Vagina (tissue), 2 donors: Measurements from ENCODE around the gene PDPK1.

Source experiments
- POLR2AphosphoS5 ChIP-seq, 2 donors: sonication (generic); formaldehyde crosslinking; IDR thresholded peaks; one replicate each; pipeline ENCODE4 v1.9.0; 2017; ENCODE audit warnings: antibody characterized with exemption in 2 of 2, mild to moderate bottlenecking in 2 of 2, low read depth in 1 of 2; ENCODE audit not compliant: insufficient read depth in 1 of 2
- TF ChIP-seq, protein P1 (sequence below), 3 experiments: fragments of 450-650 bp in 2 of 3; fragments of 200-600 bp in 1 of 3; sonication (generic) in 1 of 3; IDR thresholded peaks; one replicate each; pipeline ENCODE4 v1.5.1; 2017 to 2019; ENCODE audit warnings: antibody characterized with exemption in 3 of 3, mild to moderate bottlenecking in 2 of 3, moderate library complexity in 2 of 3

DNA sequence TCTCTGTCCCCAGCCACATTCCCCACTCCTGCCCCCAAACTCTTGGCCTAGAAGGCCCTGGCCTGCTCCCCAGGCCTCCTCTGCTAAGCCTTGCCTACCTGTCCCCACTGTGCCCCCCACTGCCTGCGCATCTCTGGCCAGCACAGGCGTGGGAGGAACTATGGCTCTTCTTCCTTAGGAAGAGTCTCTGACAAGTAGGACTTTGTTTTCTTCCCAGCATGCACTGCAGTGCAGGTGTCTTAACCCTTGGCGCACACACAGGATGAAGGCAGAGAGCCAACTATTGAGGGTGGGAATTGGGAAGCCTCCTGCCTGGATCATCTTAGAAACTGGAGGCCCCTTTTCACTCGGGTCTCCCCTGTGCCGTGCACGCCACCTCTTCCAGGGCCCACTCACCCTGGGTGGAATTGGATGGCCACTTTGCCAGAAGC, 14.0 kb upstream of the PDPK1 start:
- TF ChIP-seq, protein P1, sequence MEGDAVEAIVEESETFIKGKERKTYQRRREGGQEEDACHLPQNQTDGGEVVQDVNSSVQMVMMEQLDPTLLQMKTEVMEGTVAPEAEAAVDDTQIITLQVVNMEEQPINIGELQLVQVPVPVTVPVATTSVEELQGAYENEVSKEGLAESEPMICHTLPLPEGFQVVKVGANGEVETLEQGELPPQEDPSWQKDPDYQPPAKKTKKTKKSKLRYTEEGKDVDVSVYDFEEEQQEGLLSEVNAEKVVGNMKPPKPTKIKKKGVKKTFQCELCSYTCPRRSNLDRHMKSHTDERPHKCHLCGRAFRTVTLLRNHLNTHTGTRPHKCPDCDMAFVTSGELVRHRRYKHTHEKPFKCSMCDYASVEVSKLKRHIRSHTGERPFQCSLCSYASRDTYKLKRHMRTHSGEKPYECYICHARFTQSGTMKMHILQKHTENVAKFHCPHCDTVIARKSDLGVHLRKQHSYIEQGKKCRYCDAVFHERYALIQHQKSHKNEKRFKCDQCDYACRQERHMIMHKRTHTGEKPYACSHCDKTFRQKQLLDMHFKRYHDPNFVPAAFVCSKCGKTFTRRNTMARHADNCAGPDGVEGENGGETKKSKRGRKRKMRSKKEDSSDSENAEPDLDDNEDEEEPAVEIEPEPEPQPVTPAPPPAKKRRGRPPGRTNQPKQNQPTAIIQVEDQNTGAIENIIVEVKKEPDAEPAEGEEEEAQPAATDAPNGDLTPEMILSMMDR (IDR thresholded peaks at IDR 0.05), result no peak
- no peak for TF ChIP-seq POLR2AphosphoS5 (IDR thresholded peaks at IDR 0.05; ENCODE audit: insufficient read depth in 1 of 2, low read depth in 1 of 2)
